Motor neuron (in vitro differentiated cells): Measurements from ENCODE around the gene EXOSC1. TPM values are rescaled to one million over a fixed set of nuclear protein-coding genes. Genes with fewer than 3 reads are reported as not detected.
A peak's percentile ranks its signal among the peaks of the same experiment; 100 is the strongest.

Source experiments
- ATAC-seq, 8 experiments: fragments of 200-7000 bp; cut with Tn5 transposase; replicated peaks in 6 of 8; 2 replicates each; pipeline ENCODE4 v1.8.0; 2021; ENCODE audit warnings: mild to moderate bottlenecking in 8 of 8, moderate library complexity in 8 of 8
- H3K27ac ChIP-seq, 2 donors: fragments of 250-450 bp; sonication (Bioruptor Pico); 2 replicates each; pipeline ENCODE4 v1.9.0; 2021; ENCODE audit warnings: antibody characterized with exemption in 2 of 2, mild to moderate bottlenecking in 2 of 2, moderate library complexity in 1 of 2
- H3K4me1 ChIP-seq, 2 donors: fragments of 250-450 bp; sonication (Bioruptor Pico); replicated peaks in 1 of 2; 2 replicates each; pipeline ENCODE4 v1.6.1; 2021; ENCODE audit warnings: antibody characterized with exemption in 2 of 2, mild to moderate bottlenecking in 2 of 2, moderate library complexity in 1 of 2
- H3K4me3 ChIP-seq, 5 donors: fragments of 250-450 bp; sonication (Bioruptor Pico); 2 replicates each; pipeline ENCODE4 v1.9.0; 2021; ENCODE audit warnings: antibody characterized with exemption in 5 of 5, mild to moderate bottlenecking in 5 of 5, moderate library complexity in 4 of 5
- whole genome bisulfite sequencing, 10 experiments: fragments of 450-650 bp; shearing (Covaris generic); methylation state at CpG; one replicate each; pipeline ENCODE4 v1.0.0; 2022; 5-methylcytosine and 5-hydroxymethylcytosine counted together
- in situ Hi-C, 9 experiments: fragments of 400-800 bp; cut with MboI; loops; one replicate each; pipeline ENCODE4 v1.15.0; 2021; ENCODE audit warnings: low sequenced_read_pairs in 9 of 9, low pct_unique_long_range_greater_than_20kb in 2 of 9; ENCODE audit not compliant: unreplicated experiment in 9 of 9
- total RNA-seq, 8 experiments: library from RNA; unstranded; fragments of 300-600 nt; gene quantifications; 2 replicates each; pipeline versions ENCODE4 v1.2.3 to v1.2.4, GENCODE V29; 2022

The EXOSC1 gene
- total RNA-seq, 8 experiments from 2014 or later: 42.1 to 76.2 (median 56.9) TPM

- peak overlapping the region; percentile 10 to 87 for H3K27ac ChIP-seq
- peak overlapping the region; percentile 54 to 84 (median 73) for H3K4me3 ChIP-seq
- H3K4me1 ChIP-seq: peaks cover 3 to 6% of the 10 kb centered on the region in 2 donors
- in situ Hi-C loops: no loop called here
- 50 to 100% (median 73%) methylated on average over 1 to 13 of the region's 13 CpGs for WGBS, 10 experiments
- no peak for ATAC-seq
Observed at GRCh38 chr10:97401455-97401919, 44.3 kb downstream of the EXOSC1 start.

- Histone ChIP-seq H3K4me3 (peak within 1 kb of the TSS; percentile 54 to 84 (median 73)), H3K27ac (peak within 1 kb of the TSS; percentile 76 to 87), H3K4me1 (peaks cover 3 to 6% of the 10 kb centered on the region in 2 donors)
- 0 to 5% (median 2%) methylated on average over 1 to 21 of the region's 39 CpGs; no CpG with 5 or more reads in 4 of the 10 experiments for WGBS, 10 experiments
- ATAC-seq: peak; percentile 88 to 96 (median 90)
- in situ Hi-C loops: no loop called here
Observed at GRCh38 chr10:97400665-97401454, 44.9 kb downstream of the EXOSC1 start, which contains the start of gene RRP12. TSS of gene RRP12 (minus strand) at chr10:97401340. CDS start at chr10:97401231, 109 bp downstream.

- in situ Hi-C loops: no loop called here
- Histone ChIP-seq H3K27ac (peak overlapping the region; percentile 76 to 87), H3K4me3 (peak overlapping the region; percentile 54 to 84 (median 73)), H3K4me1 (peaks cover 3 to 6% of the 10 kb centered on the region in 2 donors)
- WGBS, 10 experiments: 17 to 78% (median 32%) methylated on average over 2 to 15 of the region's 21 CpGs
- ATAC-seq: peak; percentile 41 to 77 (median 72)
Observed at GRCh38 chr10:97399843-97400545, 45.8 kb downstream of the EXOSC1 start.

- peaks cover 0 to 3% of the 10 kb centered on the region in 2 donors for H3K4me1 ChIP-seq
- WGBS, 10 experiments: 50 to 100% (median 71%) methylated on average over 1 to 2 of the region's 4 CpGs; no CpG with 5 or more reads in 7 of the 10 experiments
- no peak for ATAC-seq
- H3K4me3 ChIP-seq: no peak overlapping the region
- no peak overlapping the region for H3K27ac ChIP-seq
- in situ Hi-C loops: no loop called here
Observed at GRCh38 chr10:97396056-97396455, 49.8 kb downstream of the EXOSC1 start.

- Histone ChIP-seq H3K4me3 (no peak overlapping the region), H3K4me1 (no peaks in the 10 kb centered on the region), H3K27ac (no peak overlapping the region)
- ATAC-seq: no peak
- 86 to 100% (median 97%) methylated on average over 1 to 7 of the region's 8 CpGs; no CpG with 5 or more reads in 2 of the 10 experiments for WGBS, 10 experiments
- in situ Hi-C loops: no loop called here
Observed at GRCh38 chr10:97393034-97393573, 52.7 kb downstream of the EXOSC1 start.

- in situ Hi-C loops: no loop called here
- WGBS, 10 experiments: 92 to 100% methylated on average over 2 to 3 of the region's 5 CpGs; no CpG with 5 or more reads in 8 of the 10 experiments
- Histone ChIP-seq H3K27ac (no peak overlapping the region), H3K4me1 (no peaks in the 10 kb centered on the region), H3K4me3 (no peak overlapping the region)
- no peak for ATAC-seq
Observed at GRCh38 chr10:97390091-97390490, 55.7 kb downstream of the EXOSC1 start.

- H3K4me3 ChIP-seq: no peak overlapping the region
- in situ Hi-C loops: no loop called here
- H3K4me1 ChIP-seq: no peaks in the 10 kb centered on the region
- 100% methylated on average over 2 of the region's 5 CpGs; no CpG with 5 or more reads in 8 of the 10 experiments for WGBS, 10 experiments
- H3K27ac ChIP-seq: no peak overlapping the region
- no peak for ATAC-seq
Observed at GRCh38 chr10:97388152-97388551, 57.7 kb downstream of the EXOSC1 start.

Other genes with a start within 250 kb of the EXOSC1 start
- 10 to 100 TPM in 6 of 8 experiments, 1 to 10 TPM in 2; 2.4 to 18.0 (median 11.9) TPM for gene ARHGAP19, start 153.4 kb downstream of the EXOSC1 start, total RNA-seq
- gene FRAT1, start 126.7 kb downstream of the EXOSC1 start, total RNA-seq: 1 to 10 TPM; 2.3 to 7.4 (median 3.7) TPM
- gene FRAT2, start 111.3 kb downstream of the EXOSC1 start, total RNA-seq: 10 to 100 TPM in 6 of 8 experiments, 1 to 10 TPM in 2; 6.4 to 14.9 (median 12.7) TPM
- 10 to 100 TPM; 20.8 to 65.6 (median 40.2) TPM for gene RRP12, start 44.7 kb downstream of the EXOSC1 start, total RNA-seq
- gene PGAM1, start 19.8 kb downstream of the EXOSC1 start, total RNA-seq: 100 to 1,000 TPM; 242 to 525 (median 430) TPM
- gene ZDHHC16, start 169 bp upstream of the EXOSC1 start, total RNA-seq: 10 to 100 TPM; 11.8 to 48.3 (median 25.7) TPM
- gene MMS19, start 52.4 kb upstream of the EXOSC1 start, total RNA-seq: 10 to 100 TPM; 42.8 to 77.5 (median 56.4) TPM
- 10 to 100 TPM in 3 of 8 experiments, 1 to 10 TPM in 5; 2.9 to 16.7 (median 6.9) TPM for gene UBTD1, start 52.9 kb upstream of the EXOSC1 start, total RNA-seq
- gene ANKRD2, start 126.8 kb upstream of the EXOSC1 start, total RNA-seq: under 1 TPM in 1 of 8 experiments, not detected in 7; 0.21 TPM
- 10 to 100 TPM in 1 of 8 experiments, 1 to 10 TPM in 4, under 1 TPM in 3; 0.27 to 11.5 (median 1.7) TPM for gene HOGA1, start 138.4 kb upstream of the EXOSC1 start, total RNA-seq
- gene C10orf62, start 143.7 kb upstream of the EXOSC1 start, total RNA-seq: 1 to 10 TPM in 1 of 8 experiments, under 1 TPM in 4, not detected in 3; 0.17 to 2.6 (median 0.31) TPM
- gene MORN4, start 187.5 kb upstream of the EXOSC1 start, total RNA-seq: 10 to 100 TPM in 5 of 8 experiments, 1 to 10 TPM in 3; 5.1 to 54.0 (median 27.5) TPM
- 10 to 100 TPM; 10.1 to 46.8 (median 18.4) TPM for gene PI4K2A, start 194.7 kb upstream of the EXOSC1 start, total RNA-seq
- gene AVPI1, start 241.2 kb upstream of the EXOSC1 start, total RNA-seq: 10 to 100 TPM in 3 of 8 experiments, 1 to 10 TPM in 5; 2.1 to 23.9 (median 7.1) TPM